Measurements from ENCODE around the gene ADM.

Gene ADM

GRCh38 chr11:10289765-10290380 lies 15.0 kb upstream of the ADM start:
- DNase-seq (ENCODE audit: extremely low read depth in 1 of 2, low read depth in 1 of 2), result no peak

GRCh38 chr11:10291801-10292638 lies 12.9 kb upstream of the ADM start:
- DNase-seq (ENCODE audit: extremely low read depth in 1 of 2, low read depth in 1 of 2), result no peak

GRCh38 chr11:10293423-10294289 lies 11.2 kb upstream of the ADM start, which contains the start of gene SBF2:
Gene SBF2, minus strand, starts transcription at chr11:10294219. Its CDS starts 150 bp downstream, at chr11:10294069.
- DNase-seq (ENCODE audit: extremely low read depth in 1 of 2, low read depth in 1 of 2), result peak; percentile 49 to 71

GRCh38 chr11:10294290-10294953 lies 10.5 kb upstream of the ADM start:
- no peak for DNase-seq (ENCODE audit: extremely low read depth in 1 of 2, low read depth in 1 of 2)

- no peak for DNase-seq (ENCODE audit: extremely low read depth in 1 of 2, low read depth in 1 of 2)
Measured at GRCh38 chr11:10295064-10295901, 9.6 kb upstream of the ADM start.

- no peak for DNase-seq (ENCODE audit: extremely low read depth in 1 of 2, low read depth in 1 of 2)
Measured at GRCh38 chr11:10298342-10298741, 6.5 kb upstream of the ADM start.

- DNase-seq (ENCODE audit: extremely low read depth in 1 of 2, low read depth in 1 of 2), result no peak
Measured at GRCh38 chr11:10301656-10302358, 3.1 kb upstream of the ADM start.

- DNase-seq (ENCODE audit: extremely low read depth in 1 of 2, low read depth in 1 of 2), result no peak
Measured at GRCh38 chr11:10302359-10302743, 2.5 kb upstream of the ADM start.

GRCh38 chr11:10302744-10303557 lies 1.9 kb upstream of the ADM start:
- peak in 1 of 2 donors; percentile 62 for DNase-seq (ENCODE audit: extremely low read depth in 1 of 2, low read depth in 1 of 2)

GRCh38 chr11:10303558-10304363 lies 1.1 kb upstream of the ADM start:
- no peak for DNase-seq (ENCODE audit: extremely low read depth in 1 of 2, low read depth in 1 of 2)

- no peak for DNase-seq (ENCODE audit: extremely low read depth in 1 of 2, low read depth in 1 of 2)
Measured at GRCh38 chr11:10305262-10305963, 540 bp downstream of the ADM start.

GRCh38 chr11:10305964-10306918 lies 1.4 kb downstream of the ADM start:
- no peak for DNase-seq (ENCODE audit: extremely low read depth in 1 of 2, low read depth in 1 of 2)

- no peak for DNase-seq (ENCODE audit: extremely low read depth in 1 of 2, low read depth in 1 of 2)
Measured at GRCh38 chr11:10307022-10307399, 2.1 kb downstream of the ADM start.

GRCh38 chr11:10307400-10308200 lies 2.7 kb downstream of the ADM start:
- peak; percentile 63 to 75 for DNase-seq (ENCODE audit: extremely low read depth in 1 of 2, low read depth in 1 of 2)

Measured in activated CD8-positive, alpha-beta memory T cell treated with anti-CD3 and anti-CD28 coated beads for 1 hour (primary cell).